HG03575 (cell line): ENCODE data around the gene ATP13A1.
"Not testable (repeated sequence)": the region's sequence is repeated elsewhere in the genome, so short reads cannot be mapped to it uniquely, and the experiment has no call there.

Source experiments
- ATAC-seq: cut with Tn5 transposase; IDR thresholded peaks from one replicate; pipeline ENCODE4 v1.9.1; 2021; ENCODE audit not compliant: unreplicated experiment, insufficient number of reproducible peaks, low FRiP score; ENCODE audit errors: extremely low read depth

ATP13A1 gene

GRCh38 chr19:19668230-19669012 lies 4.9 kb upstream of the ATP13A1 start, which contains the start of gene ZNF101:
Gene ZNF101 (plus strand): TSS chr19:19668839. CDS start chr19:19668964, 125 bp downstream.
- peak; percentile 45 for ATAC-seq

GRCh38 chr19:19665420-19665948 lies 2.0 kb upstream of the ATP13A1 start:
- not testable (repeated sequence) for ATAC-seq

- no peak for ATAC-seq
Measured at GRCh38 chr19:19662871-19663255, 613 bp downstream of the ATP13A1 start.

GRCh38 chr19:19662344-19662743 lies 1.1 kb downstream of the ATP13A1 start:
- no peak for ATAC-seq

GRCh38 chr19:19661675-19662251 lies 1.7 kb downstream of the ATP13A1 start:
- no peak for ATAC-seq

- ATAC-seq, result no peak
Measured at GRCh38 chr19:19661141-19661674, 2.3 kb downstream of the ATP13A1 start.

- ATAC-seq, result no peak
Measured at GRCh38 chr19:19659646-19660245, 3.7 kb downstream of the ATP13A1 start.

GRCh38 chr19:19657397-19657783 lies 6.1 kb downstream of the ATP13A1 start:
- ATAC-seq, result no peak

- ATAC-seq, result no peak
Measured at GRCh38 chr19:19656451-19657396, 6.8 kb downstream of the ATP13A1 start.

- no peak for ATAC-seq
Measured at GRCh38 chr19:19655641-19656343, 7.7 kb downstream of the ATP13A1 start.

- no peak for ATAC-seq
Measured at GRCh38 chr19:19655051-19655594, 8.4 kb downstream of the ATP13A1 start.

GRCh38 chr19:19654441-19654840 lies 9.0 kb downstream of the ATP13A1 start:
- ATAC-seq, result no peak

- ATAC-seq, result no peak
Measured at GRCh38 chr19:19653597-19654147, 9.8 kb downstream of the ATP13A1 start.

- ATAC-seq, result no peak
Measured at GRCh38 chr19:19652482-19653295, 10.8 kb downstream of the ATP13A1 start.

- ATAC-seq, result no peak
Measured at GRCh38 chr19:19651076-19651475, 12.4 kb downstream of the ATP13A1 start.

GRCh38 chr19:19650331-19650730 lies 13.1 kb downstream of the ATP13A1 start:
- no peak for ATAC-seq

- ATAC-seq, result no peak
Measured at GRCh38 chr19:19649580-19649995, 13.9 kb downstream of the ATP13A1 start.
